ENCODE measurements around the gene RAD51B.
"Not testable (repeated sequence)": the region's sequence is repeated elsewhere in the genome, so short reads cannot be mapped to it uniquely, and the experiment has no call there.

Gene RAD51B

DNA sequence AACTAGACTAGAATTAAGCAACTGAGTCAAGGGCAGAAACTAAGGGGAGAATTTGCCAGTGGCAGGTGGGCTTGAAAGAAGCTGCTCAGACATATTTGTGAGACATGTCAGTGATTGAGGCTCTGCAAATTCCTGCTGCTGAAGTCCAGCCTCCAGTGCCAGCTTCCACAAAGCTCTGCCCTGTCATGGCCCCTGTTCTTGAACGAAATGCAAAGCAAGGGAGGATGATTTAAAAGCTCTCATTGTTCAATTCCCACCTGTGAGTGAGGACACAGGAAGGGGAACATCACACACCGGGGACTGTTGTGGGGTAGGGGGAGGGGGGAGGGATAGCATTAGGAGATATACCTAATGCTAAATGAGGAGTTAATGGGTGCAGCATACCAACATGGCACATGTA lies 439.4 kb downstream of the RAD51B start:
- not testable (repeated sequence) for DNase-seq

DNA sequence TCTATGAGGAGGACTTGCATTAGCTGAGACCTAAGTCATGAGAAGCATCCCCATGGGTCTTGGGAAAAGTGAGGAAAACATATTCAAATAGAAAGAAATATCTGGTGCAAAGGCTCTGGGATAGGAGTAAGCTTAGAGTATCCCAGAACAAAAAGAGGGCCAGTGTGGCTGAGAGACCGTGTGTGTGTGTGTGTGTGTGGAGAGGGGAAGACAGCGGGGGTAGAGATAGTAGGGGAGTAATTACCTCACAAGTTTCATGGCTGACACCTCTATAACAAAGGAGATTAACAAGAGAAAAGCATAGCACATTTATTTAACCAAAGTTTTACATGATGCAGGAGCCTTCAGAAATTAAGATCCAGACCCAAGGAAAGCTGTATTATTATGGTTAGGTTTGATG lies 440.5 kb downstream of the RAD51B start:
- DNase-seq: no peak

DNA sequence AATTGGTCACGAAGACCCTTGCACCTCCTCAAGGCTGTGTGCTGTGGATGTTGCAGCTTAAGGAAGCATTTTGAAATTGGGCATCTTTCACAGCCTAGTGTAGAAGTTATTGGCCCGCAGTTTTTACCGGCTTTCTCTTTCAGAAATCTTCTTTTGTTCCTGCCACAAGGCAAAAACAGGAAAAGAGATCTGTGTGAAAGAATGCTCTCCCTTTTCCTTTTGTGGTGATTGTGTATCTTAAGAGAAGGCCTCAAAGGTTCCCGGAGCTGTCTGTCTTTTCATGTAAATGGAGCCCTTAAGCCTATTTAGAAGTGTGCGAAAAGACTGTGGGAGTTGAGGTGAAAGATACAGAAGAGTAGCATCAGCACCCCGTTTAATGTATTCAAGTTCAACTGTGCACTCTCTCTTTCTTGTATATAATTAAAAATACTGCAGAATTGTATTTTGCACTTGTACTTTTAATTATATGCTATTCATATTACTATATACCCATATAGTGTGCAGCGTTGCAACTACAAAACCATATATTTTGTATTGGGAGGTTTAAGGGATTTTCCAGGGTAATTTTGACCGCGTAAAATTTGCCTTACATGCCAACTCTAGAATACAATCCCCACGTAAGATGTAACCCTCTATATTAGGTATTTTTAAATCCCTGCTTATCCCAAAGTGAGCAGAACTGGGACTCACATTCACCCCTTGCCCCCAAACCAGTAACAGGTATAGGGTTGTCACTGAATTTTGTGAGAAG lies 441.7 kb downstream of the RAD51B start:
- DNase-seq: no peak

DNA sequence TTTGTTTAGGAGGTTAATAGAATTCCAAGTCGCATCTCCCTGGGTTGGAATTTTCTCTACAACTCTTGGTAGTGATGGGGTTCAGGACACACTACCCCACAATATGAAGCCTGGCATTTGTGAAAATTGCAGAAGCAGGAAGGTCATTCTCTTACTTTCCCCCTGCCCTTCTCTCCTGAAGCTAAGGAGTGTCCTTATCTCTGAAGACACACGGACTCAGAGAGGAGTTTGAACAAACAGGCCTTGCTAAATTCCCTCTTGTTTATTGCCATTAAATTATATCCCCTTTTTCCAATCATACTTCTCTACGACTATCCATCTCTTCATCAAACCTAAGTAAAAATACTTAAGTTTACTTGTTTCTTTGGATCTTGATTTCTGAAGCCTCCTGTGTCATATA lies 443.0 kb downstream of the RAD51B start:
- no peak for DNase-seq

DNA sequence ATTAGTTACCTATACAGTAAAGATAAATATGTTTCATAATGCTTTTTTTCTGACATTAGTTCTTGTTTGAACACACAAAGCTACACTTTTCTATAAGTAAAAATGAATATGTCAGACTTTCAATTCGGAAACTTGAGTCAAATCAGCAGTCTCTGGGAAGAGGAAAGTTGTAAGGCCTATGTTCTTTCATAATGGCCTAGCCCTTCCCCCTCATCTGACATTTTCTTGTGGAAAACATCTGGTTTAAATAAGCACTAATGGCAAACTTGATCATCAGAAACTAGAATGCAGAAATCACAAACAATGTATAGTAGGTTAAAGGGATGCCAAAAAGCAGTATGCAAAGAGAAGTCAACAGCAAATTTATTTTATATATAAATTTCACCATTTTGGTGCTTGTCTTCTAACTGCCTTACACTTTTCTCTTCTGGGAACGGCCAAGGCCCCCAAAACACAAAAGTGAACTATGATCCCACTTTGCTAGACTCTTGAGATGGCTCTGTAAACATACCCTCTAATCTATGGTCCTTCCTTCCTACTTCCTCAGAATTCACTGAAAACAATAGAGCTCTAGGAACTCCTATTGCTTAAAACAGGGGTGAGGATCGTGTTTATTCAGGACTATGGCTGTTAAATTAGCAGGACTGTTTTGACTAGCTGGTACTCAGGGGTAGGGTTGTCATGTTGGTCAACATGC lies 444.1 kb downstream of the RAD51B start:
- DNase-seq: no peak

DNA sequence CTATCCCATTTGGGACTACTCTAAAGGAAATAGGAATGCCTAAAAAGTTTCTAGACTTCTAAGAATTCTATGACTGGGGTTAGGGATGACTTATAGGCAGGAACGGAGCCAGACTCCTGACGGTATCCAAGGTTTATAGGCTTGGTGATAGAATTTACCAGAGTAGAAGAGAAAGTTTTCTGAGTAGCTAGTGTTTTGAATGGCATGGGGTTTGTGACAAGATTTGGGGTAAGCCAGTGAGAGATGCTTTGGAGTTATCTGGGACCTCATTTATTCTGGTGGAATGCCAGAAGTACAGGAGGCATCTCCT lies 444.6 kb downstream of the RAD51B start:
- no peak for DNase-seq

DNA sequence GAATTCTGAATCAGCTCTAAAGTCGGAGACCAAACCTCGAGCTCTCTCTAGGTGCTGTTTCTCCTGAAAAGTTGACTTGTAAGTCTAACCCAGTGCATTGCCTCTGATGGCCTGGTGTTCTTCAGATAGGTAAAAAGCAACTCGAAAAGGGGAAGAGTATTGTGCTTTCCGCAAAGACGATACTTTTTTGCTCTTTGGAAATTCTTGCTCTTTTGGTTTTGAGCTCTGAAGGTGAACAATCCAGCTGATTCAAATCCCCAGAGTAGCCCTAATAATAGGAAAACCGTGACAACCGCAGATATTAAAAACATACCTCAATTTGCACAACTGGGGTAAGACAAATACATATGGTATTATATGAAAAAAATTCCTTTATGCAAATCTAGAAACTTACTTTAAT lies 447.4 kb downstream of the RAD51B start:
- no peak for DNase-seq

DNA sequence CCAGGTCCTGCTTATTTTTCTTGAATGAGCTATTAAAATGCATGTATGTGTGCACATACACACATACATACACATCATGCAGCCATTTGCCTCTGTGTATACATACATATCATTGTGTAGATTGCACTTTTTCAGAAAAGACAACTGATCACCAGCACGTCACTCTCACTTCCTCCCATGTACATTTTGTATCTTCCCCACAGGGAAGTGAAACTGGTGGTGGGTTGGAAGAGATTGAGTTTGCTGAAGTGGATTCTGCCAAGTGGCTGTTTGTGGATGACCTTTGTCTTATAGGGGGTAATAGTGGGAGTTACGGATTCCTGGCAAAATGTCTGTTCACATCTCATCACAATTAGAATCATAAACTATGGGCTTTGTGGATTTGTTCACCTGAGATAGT lies 448.6 kb downstream of the RAD51B start:
- DNase-seq: no peak

DNA sequence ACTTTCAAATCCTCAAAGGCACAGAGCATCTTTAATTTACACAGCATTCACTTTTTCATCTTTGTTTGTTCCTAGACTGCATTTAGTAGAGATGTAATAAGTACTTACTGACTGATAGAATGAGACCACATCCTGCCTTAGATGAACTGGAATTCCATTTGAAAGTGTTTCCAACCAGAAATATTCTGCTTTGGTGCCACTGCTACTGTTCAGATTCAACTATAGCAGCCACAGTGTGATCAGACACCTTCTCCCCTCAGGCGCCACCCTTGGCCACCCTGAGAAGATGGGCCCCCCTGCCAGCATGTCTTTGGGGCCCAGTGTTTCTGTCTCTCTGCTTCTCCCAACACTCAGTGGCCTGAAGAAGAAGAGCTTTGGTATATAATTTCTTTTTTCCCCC lies 449.1 kb downstream of the RAD51B start:
- DNase-seq: no peak

DNA sequence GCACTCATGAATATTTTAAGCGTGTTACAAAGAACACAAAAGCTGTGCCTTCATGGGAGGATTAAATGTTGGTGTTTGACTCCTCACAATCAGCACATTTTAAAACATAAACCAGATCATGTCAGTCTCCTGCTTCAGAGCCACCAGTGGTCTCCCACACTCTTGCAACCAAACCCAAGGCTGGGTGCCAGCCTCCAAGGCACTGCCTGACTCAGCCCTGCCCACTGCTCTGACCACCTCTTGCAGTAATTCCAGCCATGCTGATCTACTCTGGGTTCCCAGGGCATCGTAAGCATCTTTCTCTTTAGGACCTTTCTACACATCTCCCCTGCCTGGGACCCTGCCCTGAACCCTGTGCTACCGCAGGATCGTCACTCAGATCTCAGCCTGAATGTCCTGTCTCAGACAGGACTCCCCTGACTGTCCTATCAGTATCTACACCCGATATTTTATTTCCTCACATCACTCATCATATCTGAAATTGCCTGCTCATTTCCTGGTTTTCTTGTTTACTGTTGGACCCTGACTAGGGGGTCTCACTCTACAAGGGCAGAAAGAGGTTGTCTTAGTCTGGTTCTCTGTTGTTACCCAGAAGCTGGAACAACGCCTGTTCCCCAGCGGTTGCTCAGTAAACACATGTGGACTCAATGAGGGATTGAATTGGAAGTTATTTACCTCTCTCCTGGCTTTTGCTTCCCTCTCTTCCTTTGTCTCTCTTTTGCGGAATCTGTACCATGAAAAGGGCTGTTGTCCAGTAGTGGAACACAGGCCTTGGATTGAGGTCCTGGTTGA lies 449.8 kb downstream of the RAD51B start:
- no peak for DNase-seq

DNA sequence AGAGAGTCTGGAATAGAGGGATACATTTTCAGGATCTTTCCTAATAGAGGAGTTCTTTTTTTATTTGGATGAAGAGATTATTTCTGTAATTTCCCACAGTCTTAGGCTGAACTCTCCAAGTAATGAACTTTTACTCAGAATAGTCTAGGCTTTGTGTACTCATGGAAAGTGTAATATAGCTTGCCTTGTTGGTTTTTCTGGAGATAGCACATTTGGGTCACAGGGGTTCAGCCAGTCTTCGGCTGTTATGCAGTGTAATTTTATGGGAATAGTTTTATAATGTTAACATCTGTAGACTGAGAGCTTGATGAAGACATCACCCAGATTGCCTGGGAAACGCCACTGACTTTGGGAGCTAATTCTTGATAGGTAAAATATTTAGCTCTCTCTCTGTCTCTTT lies 450.8 kb downstream of the RAD51B start:
- DNase-seq: no peak

DNA sequence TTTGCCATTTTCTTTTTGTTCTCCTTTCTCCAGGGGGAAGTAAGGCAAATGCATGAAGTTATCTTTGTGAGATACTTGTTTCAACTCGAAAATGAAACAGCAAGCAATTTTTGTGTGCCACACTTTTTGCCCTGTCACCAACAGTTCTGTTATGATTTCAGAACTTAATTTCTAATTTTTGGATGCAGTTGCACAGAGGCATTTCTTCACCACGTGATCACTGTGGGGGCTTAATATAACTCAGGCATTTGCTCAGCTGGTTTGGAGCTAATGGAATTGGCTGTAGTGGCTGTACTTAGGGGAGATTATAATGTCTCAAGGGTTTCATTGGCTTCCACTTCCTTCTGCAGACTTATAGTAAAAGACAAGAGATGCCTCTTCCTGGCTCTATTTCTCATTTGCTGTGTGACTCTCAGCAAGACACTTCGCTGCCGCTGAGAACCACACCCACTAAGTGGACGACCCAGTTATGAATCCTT lies 452.4 kb downstream of the RAD51B start:
- DNase-seq: no peak

DNA sequence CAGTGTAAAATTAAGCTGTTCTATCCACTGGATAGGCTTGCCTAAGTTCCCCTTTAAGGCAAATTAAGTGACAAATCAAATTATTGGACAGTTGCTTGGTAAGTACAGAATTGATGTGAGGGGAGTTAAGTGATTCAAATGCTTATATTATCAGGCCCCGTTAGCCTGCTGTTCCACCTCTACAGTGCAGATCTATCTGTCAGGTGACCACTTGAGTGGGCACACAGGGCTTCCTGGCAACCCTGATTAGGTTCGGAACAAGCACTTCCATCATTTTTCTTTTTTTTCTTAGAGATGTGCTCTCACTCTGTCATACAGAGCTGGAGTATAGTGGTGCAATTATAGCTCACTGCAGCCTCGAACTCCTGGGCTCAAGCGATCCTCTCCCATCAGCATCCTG lies 453.8 kb downstream of the RAD51B start:
- DNase-seq: no peak

DNA sequence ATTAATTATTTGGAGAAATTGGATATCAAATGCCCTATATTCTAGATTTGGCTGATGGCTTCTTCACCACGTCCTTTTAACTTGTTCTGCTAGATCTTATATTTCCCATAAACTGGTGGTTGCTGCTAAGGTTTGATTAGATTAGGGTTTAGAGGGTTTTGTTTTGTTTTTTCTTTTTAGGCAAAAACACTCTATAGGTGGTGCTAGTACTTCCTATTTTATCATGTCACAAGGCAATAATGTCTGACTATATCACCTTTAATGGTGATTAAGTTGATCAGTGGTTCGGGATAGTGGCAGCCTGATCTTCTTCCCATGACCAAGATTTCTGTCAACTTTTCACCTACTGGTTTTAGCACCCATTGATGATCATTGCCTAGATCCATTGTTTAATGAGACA lies 455.1 kb downstream of the RAD51B start:
- DNase-seq: no peak

DNA sequence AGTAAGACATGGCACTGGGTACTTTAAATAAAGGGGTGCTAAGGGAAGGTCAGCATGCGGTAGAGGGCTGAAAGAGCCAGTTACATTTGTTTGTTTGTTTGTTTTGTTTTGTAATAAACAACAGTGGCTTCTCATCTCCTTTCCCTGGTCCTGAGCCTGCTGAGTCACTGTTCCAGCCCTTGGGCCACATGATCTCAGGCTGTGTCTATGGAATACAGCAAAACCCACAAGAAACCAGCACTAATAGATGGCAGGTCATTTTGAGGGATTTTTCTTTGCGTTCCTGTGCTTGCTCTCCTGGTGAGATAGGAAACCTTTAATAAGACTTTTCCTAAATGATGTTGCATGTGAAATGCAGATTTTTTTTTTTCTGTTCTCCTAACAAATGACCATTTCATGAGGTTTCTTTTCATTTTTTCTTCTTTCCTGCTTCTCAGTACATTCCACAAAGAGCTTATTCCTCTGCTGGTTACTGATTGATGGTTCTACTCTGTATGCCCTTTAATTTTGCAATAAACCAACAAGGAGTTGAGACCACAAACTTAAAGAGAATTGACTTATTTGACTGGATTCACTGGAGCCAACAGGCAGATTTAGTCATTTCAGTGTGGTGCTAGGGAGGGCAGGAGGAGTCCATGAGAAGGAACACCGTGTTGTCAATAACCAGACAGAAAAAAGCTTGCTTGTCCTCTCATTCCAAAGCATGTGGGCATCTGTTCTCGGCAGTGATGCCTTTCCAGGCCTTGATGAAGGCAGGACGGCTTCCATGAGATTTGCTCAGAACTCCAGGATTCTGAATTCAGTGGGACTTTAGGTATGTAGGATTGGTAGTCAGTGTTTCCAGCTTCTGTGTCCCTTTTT lies 459.2 kb downstream of the RAD51B start:
- no peak for DNase-seq

DNA sequence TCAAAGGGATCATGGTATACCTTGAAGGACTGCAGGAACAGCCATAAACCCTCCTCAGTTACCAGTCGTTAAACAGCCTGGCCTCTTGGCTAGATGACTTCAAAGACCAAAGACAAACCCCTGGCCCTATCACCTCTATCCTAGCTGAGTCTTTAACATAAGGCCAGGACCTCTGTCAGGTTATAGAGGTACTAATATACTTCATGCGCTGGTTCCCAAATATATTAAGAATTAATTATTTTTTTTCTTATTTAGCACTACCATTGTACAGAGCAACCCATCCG lies 459.8 kb downstream of the RAD51B start:
- no peak for DNase-seq

DNA sequence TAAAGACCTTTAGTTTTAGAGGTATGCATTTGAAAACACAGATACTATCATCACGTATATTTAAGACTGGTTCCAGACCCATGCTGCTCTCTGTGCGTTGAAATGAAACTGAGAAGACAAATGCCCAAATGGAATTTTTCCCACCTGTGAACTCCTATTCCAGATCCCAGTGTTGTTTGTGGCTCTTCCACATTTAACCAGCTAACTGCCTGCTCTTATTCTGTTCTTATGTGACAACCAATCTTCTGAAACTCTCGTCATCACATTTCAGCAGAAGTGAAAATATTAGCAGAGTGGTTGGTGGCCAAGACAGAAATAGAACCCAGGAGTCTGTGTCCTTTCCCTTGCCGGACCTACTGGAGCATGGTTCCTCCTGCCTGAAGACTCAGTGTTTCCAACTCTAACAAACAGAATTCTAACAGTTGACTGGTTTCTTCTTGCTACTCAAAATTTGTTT lies 460.2 kb downstream of the RAD51B start:
- DNase-seq: no peak

DNA sequence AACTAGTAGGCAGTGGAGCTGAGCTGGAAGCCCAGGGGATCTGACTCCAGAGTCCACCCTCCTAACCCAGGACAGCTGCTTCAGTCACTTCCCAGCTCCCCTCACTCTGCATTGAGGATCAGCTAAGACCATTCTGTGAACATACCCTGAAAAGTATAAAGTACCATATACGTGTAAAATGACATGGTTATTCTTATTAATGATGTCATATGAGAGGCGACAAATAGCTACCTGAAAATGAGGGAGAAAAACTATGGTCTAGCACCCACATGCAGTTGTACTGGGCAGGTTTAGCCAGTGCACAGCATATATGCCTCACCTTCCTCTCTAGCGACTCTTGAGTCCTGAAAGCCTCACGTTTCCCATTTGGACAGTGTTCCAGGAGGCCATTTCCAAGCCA lies 461.9 kb downstream of the RAD51B start:
- DNase-seq: no peak

DNA sequence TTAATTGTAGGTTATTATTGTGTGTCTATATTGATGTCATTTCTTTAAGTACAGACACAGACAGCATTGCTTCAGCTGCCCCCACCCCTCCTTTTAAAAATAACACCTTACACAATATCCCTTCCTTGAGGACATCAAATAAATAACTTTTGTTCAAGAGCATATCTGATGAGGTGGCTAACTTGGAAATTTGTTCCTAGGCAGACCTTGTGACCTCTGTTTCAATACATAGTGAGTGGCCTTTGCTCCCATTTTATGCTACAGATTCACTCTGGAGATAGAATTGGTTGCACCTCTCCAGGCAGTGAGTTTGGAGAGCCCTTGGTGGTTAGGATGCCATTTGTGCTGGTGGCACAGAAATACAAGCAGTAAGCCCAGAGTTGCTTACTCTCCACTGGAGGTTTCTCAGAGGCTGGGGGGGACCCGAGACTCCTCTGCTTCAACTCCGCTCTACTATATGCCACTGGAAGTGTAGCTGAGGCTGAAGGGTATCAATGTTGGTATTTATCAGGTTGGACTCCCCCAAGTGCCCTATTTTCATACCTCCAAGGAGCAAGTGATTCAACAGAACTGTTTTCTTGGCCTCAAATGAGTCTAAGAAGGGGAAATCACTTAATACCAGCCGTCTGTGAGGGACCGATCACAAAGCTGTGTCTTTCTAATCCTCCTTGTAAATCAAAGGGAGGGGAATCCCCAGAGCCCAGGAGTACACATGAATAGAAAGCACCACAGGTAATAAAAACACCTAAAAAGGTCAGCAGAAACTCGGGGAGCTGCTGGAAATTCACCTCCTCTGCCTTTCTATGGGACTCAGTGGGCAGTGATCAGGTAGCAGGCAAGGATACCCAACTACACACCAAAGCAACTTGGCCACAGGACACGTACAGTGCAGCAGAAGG lies 463.1 kb downstream of the RAD51B start:
- no peak for DNase-seq

DNA sequence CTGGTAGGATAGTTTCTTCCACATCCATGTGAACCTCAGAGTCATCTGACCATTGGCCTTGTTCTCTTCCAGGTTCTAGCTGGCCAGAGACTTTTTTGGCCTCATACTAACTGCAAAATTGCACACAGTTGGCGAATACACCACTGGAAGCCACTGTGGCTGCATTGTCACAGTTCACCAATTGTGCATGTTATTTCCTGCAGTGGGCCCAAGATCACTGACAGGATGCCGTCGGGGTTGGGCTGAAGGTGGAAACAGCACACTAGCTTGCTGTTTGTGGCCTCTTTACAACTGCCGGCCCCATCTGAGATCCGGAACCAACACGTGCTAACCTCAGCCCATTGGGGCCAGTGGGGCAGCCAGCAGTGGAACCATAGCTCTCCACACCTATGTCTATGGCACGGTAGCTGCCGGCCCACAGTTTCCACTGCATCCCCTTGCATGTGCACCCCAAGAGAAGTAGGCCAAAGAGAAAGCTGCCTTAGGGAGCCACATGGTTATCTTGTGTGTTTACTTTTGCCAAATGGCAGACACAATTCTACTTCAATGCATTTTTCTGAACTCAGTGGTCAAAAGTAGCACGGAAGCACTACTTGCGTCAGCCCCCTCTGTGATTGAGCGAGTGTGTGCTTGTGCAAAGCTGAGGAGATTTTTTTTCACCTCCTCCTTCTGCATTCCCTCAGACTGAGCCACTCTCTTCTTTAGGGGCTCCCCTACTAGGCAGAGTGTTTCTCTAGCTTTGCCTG lies 464.0 kb downstream of the RAD51B start:
- no peak for DNase-seq

DNA sequence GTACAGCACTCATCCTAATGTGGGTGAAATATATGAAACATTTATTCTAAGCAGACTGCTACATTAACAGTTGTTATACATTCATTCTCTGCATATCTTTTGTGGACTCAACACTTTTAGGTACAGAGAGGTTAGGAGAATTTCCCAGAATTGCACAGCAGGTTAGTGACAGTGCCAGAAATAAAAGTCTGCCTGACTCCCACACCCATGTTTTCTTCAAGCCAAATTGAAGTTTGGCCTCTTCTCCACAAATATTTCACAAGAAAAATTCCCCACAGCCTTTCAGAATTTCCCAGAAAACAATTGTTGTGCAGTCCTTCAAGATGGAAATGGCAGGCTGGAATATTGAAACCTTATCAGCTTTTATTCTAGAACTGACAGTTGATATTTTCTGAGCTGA lies 464.8 kb downstream of the RAD51B start:
- DNase-seq: no peak
